ENCODE measurements around the gene TRAPPC11. TPM values are rescaled to one million over a fixed set of nuclear protein-coding genes. Genes with fewer than 3 reads are reported as not detected.

Gene TRAPPC11
- total RNA-seq, 1 donor from 2014 or later, result 40.8 TPM

DNA sequence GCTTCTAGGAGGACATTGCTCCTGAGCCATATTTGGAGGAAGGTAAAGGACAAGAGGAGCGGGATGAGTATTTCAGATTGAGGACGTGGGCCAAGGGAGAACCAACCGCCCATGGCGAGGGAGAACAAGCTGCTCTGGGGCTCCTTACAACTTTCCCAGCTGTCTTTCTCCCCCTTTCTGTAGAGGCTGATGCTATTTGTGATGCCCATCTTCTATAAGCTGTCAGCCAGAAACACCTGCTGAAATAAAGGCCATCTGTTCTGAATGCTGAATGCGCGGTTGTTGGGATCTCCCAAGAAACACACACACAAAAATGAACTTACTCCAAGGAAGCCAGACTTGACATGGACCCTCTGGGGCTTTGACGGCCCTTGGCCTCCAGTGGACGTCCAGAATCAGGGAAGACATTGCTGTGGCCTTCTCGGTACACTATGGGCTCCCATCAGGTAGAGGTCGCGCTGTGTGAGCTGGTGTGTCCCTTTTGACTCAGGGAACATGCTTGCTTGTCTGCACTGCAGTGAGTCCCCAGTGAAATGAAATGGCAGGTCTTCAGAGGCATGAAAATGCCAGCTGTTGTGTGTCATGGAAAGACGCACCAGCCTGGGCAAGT lies 31.0 kb upstream of the TRAPPC11 start:
- TF ChIP-seq, protein P1, sequence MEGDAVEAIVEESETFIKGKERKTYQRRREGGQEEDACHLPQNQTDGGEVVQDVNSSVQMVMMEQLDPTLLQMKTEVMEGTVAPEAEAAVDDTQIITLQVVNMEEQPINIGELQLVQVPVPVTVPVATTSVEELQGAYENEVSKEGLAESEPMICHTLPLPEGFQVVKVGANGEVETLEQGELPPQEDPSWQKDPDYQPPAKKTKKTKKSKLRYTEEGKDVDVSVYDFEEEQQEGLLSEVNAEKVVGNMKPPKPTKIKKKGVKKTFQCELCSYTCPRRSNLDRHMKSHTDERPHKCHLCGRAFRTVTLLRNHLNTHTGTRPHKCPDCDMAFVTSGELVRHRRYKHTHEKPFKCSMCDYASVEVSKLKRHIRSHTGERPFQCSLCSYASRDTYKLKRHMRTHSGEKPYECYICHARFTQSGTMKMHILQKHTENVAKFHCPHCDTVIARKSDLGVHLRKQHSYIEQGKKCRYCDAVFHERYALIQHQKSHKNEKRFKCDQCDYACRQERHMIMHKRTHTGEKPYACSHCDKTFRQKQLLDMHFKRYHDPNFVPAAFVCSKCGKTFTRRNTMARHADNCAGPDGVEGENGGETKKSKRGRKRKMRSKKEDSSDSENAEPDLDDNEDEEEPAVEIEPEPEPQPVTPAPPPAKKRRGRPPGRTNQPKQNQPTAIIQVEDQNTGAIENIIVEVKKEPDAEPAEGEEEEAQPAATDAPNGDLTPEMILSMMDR (IDR thresholded peaks at IDR 0.05; ENCODE audit: insufficient read depth, low read length, severe bottlenecking), result no peak
- FAIRE-seq, result peak; percentile 23
- no peak overlapping the region for H3K4me3 ChIP-seq (ENCODE audit: low read depth, low read length)
- no peaks in the 10 kb centered on the region for H3K27me3 ChIP-seq (ENCODE audit: control insufficient read depth, insufficient read depth, low read length)
- H3K36me3 ChIP-seq (ENCODE audit: control insufficient read depth, insufficient read depth, low read length), result no peaks in the 10 kb centered on the region
- DNase-seq (ENCODE audit: low read depth), result no peak

DNA sequence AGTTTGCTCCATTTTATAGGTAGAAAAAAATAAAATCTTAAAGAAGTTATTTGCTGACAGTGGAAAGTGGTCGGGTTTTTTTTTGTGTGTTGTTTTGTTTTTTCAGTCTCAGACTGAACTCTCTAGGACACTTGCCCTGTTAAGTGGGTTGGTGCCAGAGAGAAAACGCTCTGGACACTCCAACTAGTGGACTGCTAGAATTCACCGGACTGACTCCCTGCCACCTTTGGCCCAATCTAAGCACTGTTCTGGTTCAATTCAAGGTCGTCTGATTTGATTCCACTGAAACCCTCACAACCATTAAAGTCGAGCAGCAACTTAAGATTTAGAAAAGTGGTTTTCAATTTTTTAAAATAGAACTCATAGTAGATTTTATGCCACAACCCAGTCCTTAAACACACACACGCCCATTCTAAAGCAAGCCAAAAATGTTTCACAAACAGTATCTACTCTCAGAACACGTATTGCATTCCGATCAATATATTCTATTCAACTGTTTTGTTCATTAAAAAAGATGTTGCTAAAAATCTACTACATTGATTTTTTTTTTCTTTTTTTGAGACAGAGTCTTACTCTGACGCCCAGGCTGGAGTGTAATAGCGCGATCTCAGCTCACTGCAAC lies 27.4 kb upstream of the TRAPPC11 start:
- Histone ChIP-seq H3K27me3 (ENCODE audit: control insufficient read depth, insufficient read depth, low read length) (no peaks in the 10 kb centered on the region), H3K36me3 (ENCODE audit: control insufficient read depth, insufficient read depth, low read length) (no peaks in the 10 kb centered on the region), H3K4me3 (ENCODE audit: low read depth, low read length) (no peak overlapping the region)
- DNase-seq (ENCODE audit: low read depth), result no peak
- TF ChIP-seq, protein P1 (IDR thresholded peaks at IDR 0.05; ENCODE audit: insufficient read depth, low read length, severe bottlenecking), result no peak
- FAIRE-seq, result no peak

DNA sequence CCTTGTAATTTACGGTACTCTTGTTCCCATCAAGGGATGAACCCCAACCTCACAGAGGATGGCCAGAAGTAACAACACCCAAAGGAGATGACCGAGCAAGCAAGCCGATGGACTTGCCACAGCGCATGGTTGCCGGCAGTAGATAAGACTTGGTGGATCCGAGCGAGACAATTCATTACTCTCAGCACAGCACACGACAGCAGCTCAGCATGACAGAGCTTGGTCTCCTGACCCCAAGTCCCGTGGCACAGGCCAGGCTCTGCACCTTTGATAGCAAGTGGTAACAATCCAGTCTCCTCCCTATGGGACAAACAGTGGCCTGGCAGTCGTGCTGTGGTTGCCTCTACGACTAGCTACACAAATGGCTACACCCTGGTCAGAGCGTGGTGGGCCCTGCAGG lies 26.4 kb upstream of the TRAPPC11 start:
- FAIRE-seq (no peak), DNase-seq (ENCODE audit: low read depth) (no peak)
- no peaks in the 10 kb centered on the region for H3K27me3 ChIP-seq (ENCODE audit: control insufficient read depth, insufficient read depth, low read length)
- no peaks in the 10 kb centered on the region for H3K36me3 ChIP-seq (ENCODE audit: control insufficient read depth, insufficient read depth, low read length)
- TF ChIP-seq, protein P1 (IDR thresholded peaks at IDR 0.05; ENCODE audit: insufficient read depth, low read length, severe bottlenecking), result no peak
- H3K4me3 ChIP-seq (ENCODE audit: low read depth, low read length), result no peak overlapping the region

DNA sequence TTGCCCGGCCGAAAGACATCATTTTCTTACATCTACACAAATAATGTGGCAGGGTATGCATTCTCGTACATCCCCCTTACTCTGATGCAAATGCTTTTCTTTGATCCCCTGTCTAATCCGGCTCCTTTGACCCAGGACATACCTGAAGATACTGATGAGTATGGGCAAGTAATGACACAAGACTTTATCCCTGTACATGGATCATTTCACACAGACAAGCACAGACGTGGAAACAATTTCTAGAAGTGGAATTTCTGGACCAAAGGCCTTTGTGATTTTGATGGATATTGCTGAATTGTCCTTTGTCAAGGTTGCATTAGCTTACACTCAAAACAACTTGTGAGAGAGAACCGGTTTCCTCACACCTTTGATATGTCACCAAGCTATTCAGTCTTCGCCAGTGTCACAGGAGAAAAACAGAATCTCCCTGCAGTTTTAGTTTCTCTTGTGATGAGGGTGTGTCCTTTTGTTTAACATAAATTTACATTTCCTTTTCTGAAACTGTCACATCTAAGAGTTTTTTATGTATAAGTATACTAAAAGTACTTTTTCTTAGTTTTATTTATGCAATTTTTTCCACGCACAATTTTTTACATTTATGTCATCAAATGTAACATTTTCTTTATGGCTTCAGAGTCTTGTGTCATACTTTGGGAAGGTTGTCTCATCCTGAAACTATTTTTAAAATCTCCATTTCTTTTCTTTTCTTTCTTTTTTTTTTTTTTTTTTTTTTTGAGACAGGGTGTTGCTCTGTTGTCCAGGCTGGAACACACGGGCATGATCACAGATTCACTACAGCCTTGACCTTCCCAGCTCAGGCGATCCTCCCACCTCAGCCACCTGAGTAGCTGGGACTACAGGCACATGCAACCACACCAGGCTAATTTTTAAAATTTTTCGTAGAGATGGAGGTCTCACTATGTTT lies 25.4 kb upstream of the TRAPPC11 start:
- H3K4me3 ChIP-seq (ENCODE audit: low read depth, low read length), result no peak overlapping the region
- DNase-seq (ENCODE audit: low read depth) (no peak), FAIRE-seq (no peak)
- TF ChIP-seq, protein P1 (IDR thresholded peaks at IDR 0.05; ENCODE audit: insufficient read depth, low read length, severe bottlenecking), result no peak
- H3K36me3 ChIP-seq (ENCODE audit: control insufficient read depth, insufficient read depth, low read length), result no peaks in the 10 kb centered on the region
- no peaks in the 10 kb centered on the region for H3K27me3 ChIP-seq (ENCODE audit: control insufficient read depth, insufficient read depth, low read length)

DNA sequence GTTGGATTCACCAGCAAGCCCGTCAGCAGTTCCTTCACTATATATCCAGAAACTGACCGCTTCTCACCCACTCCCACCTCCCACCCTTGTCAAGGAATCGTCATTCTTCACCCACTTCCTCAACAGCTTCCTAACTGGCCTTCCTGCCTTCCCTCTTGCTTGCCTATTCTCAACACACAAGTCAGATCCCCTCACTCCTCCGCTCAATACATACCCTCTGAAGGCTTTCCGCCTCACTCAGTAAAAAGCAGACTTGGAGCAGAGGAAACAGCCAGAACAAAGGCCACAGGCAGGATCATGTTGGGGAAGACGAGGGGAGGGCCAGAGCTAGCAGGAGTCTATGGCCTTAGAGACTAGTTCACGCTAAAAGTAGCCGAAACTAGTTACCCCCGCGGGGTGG lies 23.8 kb upstream of the TRAPPC11 start:
- no peak for FAIRE-seq
- Histone ChIP-seq H3K27me3 (ENCODE audit: control insufficient read depth, insufficient read depth, low read length) (no peaks in the 10 kb centered on the region), H3K4me3 (ENCODE audit: low read depth, low read length) (no peak overlapping the region), H3K36me3 (ENCODE audit: control insufficient read depth, insufficient read depth, low read length) (no peaks in the 10 kb centered on the region)
- TF ChIP-seq, protein P1 (IDR thresholded peaks at IDR 0.05; ENCODE audit: insufficient read depth, low read length, severe bottlenecking), result no peak
- no peak for DNase-seq (ENCODE audit: low read depth)
